A549 (cell line): ENCODE measurements around the gene RIC1.

ENCODE experiments used
- CHD2 ChIP-seq: fragments of 150-350 bp; IDR thresholded peaks from 2 replicates; pipeline ENCODE4 v1.6.1; 2014; ENCODE audit warnings: low read length; ENCODE audit not compliant: partially characterized antibody
- HOXA7 ChIP-seq: fragments of 250-450 bp; sonication (Bioruptor Pico); IDR thresholded peaks from 2 replicates; pipeline ENCODE4 v1.5.0; 2020; ENCODE audit warnings: mild to moderate bottlenecking, moderate library complexity

DNA sequence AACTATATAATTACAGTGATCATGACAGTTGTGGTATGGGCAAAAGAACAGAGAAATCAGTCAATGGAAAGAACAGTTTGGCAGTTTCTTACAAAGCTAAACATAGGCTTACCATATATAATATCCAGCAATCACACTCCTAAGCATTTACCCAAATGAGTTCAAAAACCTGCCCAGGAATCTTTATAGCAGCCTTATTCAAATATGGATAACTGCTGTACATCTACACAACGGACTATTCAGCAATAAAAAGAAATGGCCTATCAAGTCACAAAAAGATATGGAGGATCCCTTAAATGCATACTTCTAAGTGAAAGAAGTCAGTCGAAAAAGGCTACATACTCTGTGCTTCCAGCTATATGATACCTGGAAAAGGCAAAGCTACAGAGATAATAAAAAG lies 167.4 kb downstream of the RIC1 start:
- TF ChIP-seq HOXA7 (CRISPR knock-in tag) (no peak), CHD2 (no peak)
